Subcutaneous adipose tissue (tissue), 4 donors: Measurements from ENCODE around the gene RAB10. TPM values are rescaled to one million over a fixed set of nuclear protein-coding genes. Genes with fewer than 3 reads are reported as not detected.

Experiments
- CTCF ChIP-seq: fragments of 450-650 bp; IDR thresholded peaks from one replicate; pipeline ENCODE4 v1.5.1; 2016; ENCODE audit warnings: low read depth, mild to moderate bottlenecking, control low read depth, antibody characterized with exemption, moderate library complexity
- small RNA-seq: library from RNA; depleted of rRNA; stranded (forward); fragments of <200 nt; gene quantifications from one replicate; pipeline ENCODE3, GENCODE V24; 2016
- total RNA-seq, 4 donors: library from RNA; depleted of rRNA; stranded (reverse); fragments of >200 nt; gene quantifications; one replicate each; pipeline ENCODE4 v1.1.0, GENCODE V29; 2016

The RAB10 gene
- total RNA-seq, 4 donors from 2014 or later = 73.5 to 108 (median 81.9) TPM

GRCh38 chr2:26182887-26183630, 149.2 kb downstream of the RAB10 start:
- TF ChIP-seq CTCF = no peak

GRCh38 chr2:26184121-26184520, 150.2 kb downstream of the RAB10 start:
- TF ChIP-seq CTCF = no peak

- TF ChIP-seq CTCF = no peak
These were observed 150.8 kb downstream of the RAB10 start for GRCh38 chr2:26184555-26185303.

GRCh38 chr2:26185304-26185928, 151.5 kb downstream of the RAB10 start:
- TF ChIP-seq CTCF = no peak

GRCh38 chr2:26185954-26186770, 152.3 kb downstream of the RAB10 start:
- no peak for TF ChIP-seq CTCF

Small RNAs within 50 kb of the gene (small RNA-seq; reads per million reads assigned to genes)
- gene RNU6-942P (not detected), gene UQCRHP2 (not detected)

Other genes starting within 250 kb of the RAB10 start
- 10 to 100 TPM; 17.0 to 23.5 (median 18.9) TPM for gene ASXL2, start 155.6 kb upstream of the RAB10 start, total RNA-seq
- gene KIF3C, start 51.6 kb upstream of the RAB10 start, total RNA-seq = 1 to 10 TPM; 1.8 to 5.8 (median 3.0) TPM
- 1 to 10 TPM in 2 of 4 donors, under 1 TPM in 2; 0.75 to 1.4 (median 1.0) TPM for gene GAREM2, start 139.0 kb downstream of the RAB10 start, total RNA-seq
- 100 to 1,000 TPM; 162 to 196 (median 189) TPM for gene HADHA, start 210.5 kb downstream of the RAB10 start, total RNA-seq
- gene HADHB, start 210.9 kb downstream of the RAB10 start, total RNA-seq = 100 to 1,000 TPM; 125 to 226 (median 172) TPM